Keratinocyte (primary cell): ENCODE data around the gene B3GAT1. TPM values are rescaled to one million over a fixed set of nuclear protein-coding genes. Genes with fewer than 3 reads are reported as not detected.

ENCODE experiments used
- DNase-seq: peaks from one replicate; pipeline ENCODE4 v3.0.0-alpha.2; 2011; ENCODE audit warnings: low read depth, missing footprints, low spot score
- FAIRE-seq: peaks from 2 replicates; lab custom pipeline; 2011; peaks lifted over from hg19 to GRCh38; lab: Jason Lieb, UNC
- H2AFZ ChIP-seq: 2 replicates; pipeline ENCODE4 v1.6.0; 2012; ENCODE audit warnings: low read length, control low read depth, inconsistent platforms; ENCODE audit not compliant: control insufficient read depth
- H3K27ac ChIP-seq: 2 replicates; pipeline ENCODE4 v1.5.1; 2011; ENCODE audit warnings: low read length; ENCODE audit not compliant: control insufficient read depth, insufficient read depth
- H3K27me3 ChIP-seq: 3 replicates; pipeline ENCODE4 v1.6.0; 2011; ENCODE audit warnings: low read length; ENCODE audit not compliant: control insufficient read depth, insufficient read depth; ENCODE audit errors: extremely low read depth
- H3K36me3 ChIP-seq, 2 experiments: 2 replicates in 1 of 2; 3 replicates in 1 of 2; pipeline ENCODE4 v1.5.1; 2011; ENCODE audit warnings: low read length in 2 of 2, mild to moderate bottlenecking in 1 of 2; ENCODE audit not compliant: control insufficient read depth in 2 of 2, insufficient read depth in 2 of 2; ENCODE audit errors: extremely low read depth in 1 of 2
- H3K4me1 ChIP-seq: 3 replicates; pipeline ENCODE4 v1.5.1; 2011; ENCODE audit warnings: low read length; ENCODE audit not compliant: control insufficient read depth, insufficient read depth; ENCODE audit errors: extremely low read depth
- H3K4me2 ChIP-seq: 3 replicates; pipeline ENCODE4 v1.6.0; 2011; ENCODE audit warnings: low read depth, low read length; ENCODE audit not compliant: control insufficient read depth, insufficient read depth; ENCODE audit errors: extremely low read depth
- H3K4me3 ChIP-seq, 3 experiments: fragments of 200-600 bp in 1 of 3; sonication (generic) in 1 of 3; 2 replicates in 2 of 3; 3 replicates in 1 of 3; pipeline ENCODE4 v1.5.1; 2011 to 2016; ENCODE audit warnings: low read length in 3 of 3, mild to moderate bottlenecking in 3 of 3, control low read depth in 2 of 3, inconsistent platforms in 1 of 3, low read depth in 1 of 3, mixed read lengths in 1 of 3, mixed run types in 1 of 3, moderate library complexity in 1 of 3; ENCODE audit not compliant: control insufficient read depth in 2 of 3, insufficient read depth in 2 of 3; ENCODE audit errors: extremely low read depth in 1 of 3
- H3K79me2 ChIP-seq: 2 replicates; pipeline ENCODE4 v1.6.0; 2012; ENCODE audit warnings: low read length; ENCODE audit not compliant: control insufficient read depth, insufficient read depth
- H3K9ac ChIP-seq: 3 replicates; pipeline ENCODE4 v1.6.0; 2011; ENCODE audit warnings: low read length; ENCODE audit not compliant: control insufficient read depth, insufficient read depth; ENCODE audit errors: extremely low read depth
- H3K9me1 ChIP-seq: 3 replicates; pipeline ENCODE4 v1.6.0; 2011; ENCODE audit warnings: low read length; ENCODE audit not compliant: control insufficient read depth, insufficient read depth; ENCODE audit errors: extremely low read depth
- H3K9me3 ChIP-seq: 2 replicates; pipeline ENCODE4 v1.5.1; 2012; ENCODE audit warnings: low read depth, low read length; ENCODE audit not compliant: control insufficient read depth
- H4K20me1 ChIP-seq: 3 replicates; pipeline ENCODE4 v1.6.0; 2011; ENCODE audit warnings: low read length; ENCODE audit not compliant: control insufficient read depth, insufficient read depth; ENCODE audit errors: extremely low read depth
- CTCF ChIP-seq, 3 experiments: IDR thresholded peaks in 1 of 3; conservative IDR thresholded peaks in 1 of 3; optimal IDR thresholded peaks in 1 of 3; 2 replicates in 2 of 3; 3 replicates in 1 of 3; pipeline versions ENCODE3 to v1.5.1; 2011; ENCODE audit warnings: low read length in 3 of 3, mild to moderate bottlenecking in 3 of 3, moderate library complexity in 2 of 3, control low read depth in 1 of 3, inconsistent platforms in 1 of 3; ENCODE audit not compliant: insufficient read depth in 2 of 3; ENCODE audit errors: extremely low read depth in 1 of 3
- EZH2 ChIP-seq: IDR thresholded peaks from one replicate; pipeline ENCODE4 v1.6.1; 2012; ENCODE audit warnings: inconsistent platforms, mild to moderate bottlenecking, low read length, moderate library complexity
- dilution Hi-C: fragments of 300-500 bp; cut with MboI; formaldehyde crosslinking; loops from one replicate; pipeline ENCODE4 v1.7.0; 2020; ENCODE audit warnings: low sequenced_read_pairs; ENCODE audit not compliant: extremely low pct_ligation_motif_present
- polyA minus RNA-seq, 3 experiments: library from RNA; depleted of rRNA, polyadenylated mRNA; stranded (reverse); fragments of >200 nt; gene quantifications; 1 replicate in 1 of 3; 2 replicates in 1 of 3; 3 replicates in 1 of 3; pipeline ENCODE4 v1.2.3, GENCODE V29; 2011
- polyA plus RNA-seq, 5 experiments: library from polyadenylated mRNA; depleted of rRNA in 3 of 5; stranded (reverse) in 3 of 5; stranded (forward) in 1 of 5; unstranded in 1 of 5; fragments of >200 nt; gene quantifications; 1 replicate in 1 of 5; 2 replicates in 3 of 5; 3 replicates in 1 of 5; pipeline versions ENCODE4 v1.2.1 to v1.2.3, GENCODE V29; 2011 to 2012; ENCODE audit warnings: missing spikeins in 2 of 5, low read depth in 1 of 5, low replicate concordance in 1 of 5

The B3GAT1 gene
- 0.04 to 0.11 TPM (median 0.04 TPM) in 3 replicates for polyA plus RNA-seq
- not detected for polyA plus RNA-seq (2011; ENCODE audit: low read depth)
- 0.18 TPM in 1 of 2 replicates, not detected in the other for polyA plus RNA-seq (2011; cell fraction: cytosol; rRNA removed)
- polyA plus RNA-seq (2011; cell fraction: nucleus; rRNA removed) = 0.17 and 0.33 TPM in 2 replicates
- polyA plus RNA-seq (2012; ENCODE audit: low replicate concordance) = 0.04 and 0.13 TPM in 2 replicates
- 0.10 TPM in 1 of 3 replicates, not detected in the others for polyA minus RNA-seq
- not detected for polyA minus RNA-seq (2011; cell fraction: cytosol; rRNA and poly(A)+ RNA removed)
- polyA minus RNA-seq (2011; cell fraction: nucleus; rRNA and poly(A)+ RNA removed) = 0.16 TPM in 1 of 2 replicates, not detected in the other

GRCh38 chr11:134412203-134413042, at the start of gene B3GAT1:
B3GAT1 (minus strand) TSS chr11:134412242; CDS start chr11:134387659, 24,583 bp downstream.
- H3K9me3 ChIP-seq = no peaks in the 10 kb centered on the region
- peak within 1 kb of the TSS; percentile 51 for H3K4me2 ChIP-seq
- no peak within 1 kb of the TSS for H3K9ac ChIP-seq
- DNase-seq (no peak), FAIRE-seq (no peak)
- no peak within 1 kb of the TSS for H3K27ac ChIP-seq
- H3K79me2 ChIP-seq = no peaks in the 10 kb centered on the region
- H3K4me3 ChIP-seq = peak within 1 kb of the TSS in 2 of 3 experiments; percentile 25 to 28
- no peaks in the 10 kb centered on the region for H3K4me1 ChIP-seq
- no peak within 1 kb of the TSS for H2AFZ ChIP-seq
- TF ChIP-seq EZH2 = no peak
- no peak for TF ChIP-seq CTCF (optimal IDR thresholded peaks at IDR 0.05 in 1 of 3, IDR thresholded peaks at IDR 0.05 in 1 of 3, conservative IDR thresholded peaks at IDR 0.05 in 1 of 3; ENCODE audit: extremely low read depth in 1 of 3, insufficient read depth in 2 of 3, low read length in 3 of 3)
- no peaks in the 10 kb centered on the region for H3K9me1 ChIP-seq
- H4K20me1 ChIP-seq = no peaks in the 10 kb centered on the region
- dilution Hi-C loops = no loop called here
- H3K36me3 ChIP-seq = no peaks in the 10 kb centered on the region
- peaks cover 65% of the 10 kb centered on the region for H3K27me3 ChIP-seq

GRCh38 chr11:134461621-134462020, 49.6 kb upstream of the B3GAT1 start:
- H3K27ac ChIP-seq = no peak overlapping the region
- H3K9me3 ChIP-seq = no peaks in the 10 kb centered on the region
- no peaks in the 10 kb centered on the region for H3K36me3 ChIP-seq
- H3K79me2 ChIP-seq = no peaks in the 10 kb centered on the region
- no peak overlapping the region for H3K4me3 ChIP-seq
- H3K4me2 ChIP-seq = no peak overlapping the region
- H3K9me1 ChIP-seq = no peaks in the 10 kb centered on the region
- H3K27me3 ChIP-seq = no peaks in the 10 kb centered on the region
- dilution Hi-C loops = no loop called here
- H3K9ac ChIP-seq = no peak overlapping the region
- H4K20me1 ChIP-seq = no peaks in the 10 kb centered on the region
- no peak overlapping the region for H2AFZ ChIP-seq
- DNase-seq (no peak), FAIRE-seq (no peak)
- no peak for TF ChIP-seq CTCF (optimal IDR thresholded peaks at IDR 0.05 in 1 of 3, IDR thresholded peaks at IDR 0.05 in 1 of 3, conservative IDR thresholded peaks at IDR 0.05 in 1 of 3; ENCODE audit: extremely low read depth in 1 of 3, insufficient read depth in 2 of 3, low read length in 3 of 3)
- no peaks in the 10 kb centered on the region for H3K4me1 ChIP-seq
